Hematopoietic multipotent progenitor cell (in vitro differentiated cells): ENCODE data around the gene TCF3. TPM values are rescaled to one million over a fixed set of nuclear protein-coding genes. Genes with fewer than 3 reads are reported as not detected.
A peak's percentile ranks its signal among the peaks of the same experiment; 100 is the strongest.

ENCODE experiments used
- DNase-seq, 3 donors: peaks; one replicate each; pipeline ENCODE4 v3.0.0-alpha.2; 2011 to 2015; ENCODE audit warnings: low read depth in 2 of 3, low spot score in 2 of 3
- small RNA-seq: library from RNA; depleted of rRNA; stranded (forward); fragments of <200 nt; gene quantifications from one replicate; pipeline ENCODE3, GENCODE V24; 2012
- total RNA-seq: library from RNA; depleted of rRNA; stranded (reverse); fragments of >200 nt; gene quantifications from one replicate; pipeline ENCODE4 v1.2.3, GENCODE V29; 2012

TCF3 gene
- total RNA-seq, 1 donor, result 151 TPM

- no peak for DNase-seq
These were observed 84.6 kb downstream of the TCF3 start for GRCh38 chr19:1567848-1568227.

DNA sequence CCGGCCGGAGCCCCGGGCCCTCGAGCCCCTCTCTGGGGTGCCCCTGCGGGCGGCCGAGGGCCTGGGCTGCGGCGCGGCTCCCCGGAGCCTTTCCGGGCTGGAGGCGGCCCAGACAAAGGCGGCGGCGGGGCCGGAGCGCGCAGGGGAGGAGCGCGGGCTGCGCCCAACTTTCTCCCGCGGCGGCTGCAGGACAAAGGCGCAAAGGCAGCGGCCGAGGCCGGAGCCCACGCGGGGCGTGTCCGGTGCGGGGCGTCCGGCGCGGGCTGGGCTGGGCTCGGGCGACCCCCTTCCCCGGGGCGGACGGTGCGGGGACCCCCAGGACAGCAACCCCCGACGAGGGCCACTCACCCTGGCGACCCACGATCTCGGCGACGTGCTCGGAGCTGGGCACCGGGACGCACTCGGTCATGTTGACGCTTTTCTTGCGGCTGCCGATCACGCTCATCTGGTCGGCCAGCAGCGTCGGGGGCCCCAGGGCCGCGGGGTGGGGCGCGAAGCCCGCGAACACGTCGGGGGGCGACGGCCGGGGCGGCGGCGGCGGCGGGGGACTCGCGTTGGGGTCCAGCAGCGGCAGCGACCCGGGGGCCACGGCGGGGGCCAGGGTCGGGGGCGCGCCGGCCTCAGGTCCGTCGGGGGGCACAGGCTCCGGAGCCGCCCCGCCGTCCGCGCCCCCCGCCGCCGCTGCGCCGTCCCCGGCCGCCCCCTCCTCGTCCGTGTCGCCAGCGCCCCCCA is 85.1 kb downstream of the TCF3 start:
- no peak for DNase-seq

- no peak for DNase-seq
These were observed 85.9 kb downstream of the TCF3 start for GRCh38 chr19:1566392-1567115.

- no peak for DNase-seq
These were observed 89.2 kb downstream of the TCF3 start for GRCh38 chr19:1563251-1563650.

DNA sequence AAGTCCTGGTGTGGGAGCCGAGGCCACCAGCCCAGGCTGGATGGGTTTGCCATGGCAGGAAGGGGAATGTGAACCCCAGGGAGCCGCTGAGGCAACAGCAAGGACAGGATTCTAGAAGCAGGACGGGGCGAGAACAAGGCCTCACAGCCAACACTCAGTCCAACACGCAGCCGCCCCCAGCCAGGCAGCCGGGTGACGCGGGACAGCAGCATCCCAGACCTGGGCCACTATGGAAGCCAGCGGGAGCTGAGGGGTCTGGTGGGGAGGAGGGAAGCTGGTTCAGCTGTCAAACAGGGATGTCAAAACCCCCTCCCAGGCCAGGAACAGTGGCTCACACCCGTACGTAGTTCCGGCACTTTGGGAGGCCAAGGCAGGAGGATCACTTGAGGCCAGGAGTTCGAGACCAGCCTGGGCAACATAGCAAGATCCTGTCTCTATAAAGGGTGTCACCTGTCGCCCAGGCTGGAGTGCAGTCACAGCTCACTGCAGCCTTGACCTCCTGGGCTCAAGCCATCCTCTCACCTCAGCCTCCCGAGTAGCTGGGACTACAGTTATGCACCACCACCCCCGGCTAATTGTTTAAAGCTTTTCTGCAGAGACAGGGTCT is 91.1 kb downstream of the TCF3 start:
- no peak for DNase-seq

- peak in 2 of 3 donors; percentile 23 to 42 for DNase-seq
These were observed 92.0 kb downstream of the TCF3 start for GRCh38 chr19:1560286-1560882.

Small RNA genes lying within 50 kb of the gene (small RNA-seq; reads per million reads assigned to genes)
- not detected for gene AC005943.2
- not detected for gene RN7SL477P
- not detected for gene RNU6-1223P

Other genes with a start within 250 kb of the TCF3 start
- gene DAZAP1, start 245.0 kb downstream of the TCF3 start, total RNA-seq, result 46.9 TPM
- gene RPS15, start 214.2 kb downstream of the TCF3 start, total RNA-seq, result 2,062 TPM
- gene APC2, start 202.5 kb downstream of the TCF3 start, total RNA-seq, result 0.27 TPM
- gene C19orf25, start 173.4 kb downstream of the TCF3 start, total RNA-seq, result 37.7 TPM
- gene PCSK4, start 162.3 kb downstream of the TCF3 start, total RNA-seq, result 11.6 TPM
- gene REEP6, start 161.4 kb downstream of the TCF3 start, total RNA-seq, result 3.2 TPM
- not detected for gene ADAMTSL5, start 139.6 kb downstream of the TCF3 start, total RNA-seq
- not detected for gene PLK5, start 128.5 kb downstream of the TCF3 start, total RNA-seq
- gene MEX3D, start 84.3 kb downstream of the TCF3 start, total RNA-seq, result 4.8 TPM
- 80.2 TPM for gene MBD3, start 59.8 kb downstream of the TCF3 start, total RNA-seq
- gene UQCR11, start 47.2 kb downstream of the TCF3 start, total RNA-seq, result 36.9 TPM
- gene ONECUT3, start 100.9 kb upstream of the TCF3 start, total RNA-seq, result not detected
- 4.3 TPM for gene ATP8B3, start 159.7 kb upstream of the TCF3 start, total RNA-seq
- gene REXO1, start 195.9 kb upstream of the TCF3 start, total RNA-seq, result 19.1 TPM
- gene KLF16, start 211.0 kb upstream of the TCF3 start, total RNA-seq, result 10.8 TPM
- gene ABHD17A, start 232.9 kb upstream of the TCF3 start, total RNA-seq, result 91.3 TPM